Left kidney (tissue), 2 donors: ENCODE results near the gene GSTO1. TPM values are rescaled to one million over a fixed set of nuclear protein-coding genes. Genes with fewer than 3 reads are reported as not detected.

Source experiments
- DNase-seq: peaks from one replicate; pipeline ENCODE4 v3.0.0-alpha.2; 2013
- polyA plus RNA-seq: library from polyadenylated mRNA; unstranded; fragments of 120-200 nt; gene quantifications from one replicate; pipeline ENCODE4 v1.2.1, GENCODE V29; 2013; ENCODE audit not compliant: insufficient read length

The GSTO1 gene
- polyA plus RNA-seq, 1 donor: 87.5 TPM

DNA sequence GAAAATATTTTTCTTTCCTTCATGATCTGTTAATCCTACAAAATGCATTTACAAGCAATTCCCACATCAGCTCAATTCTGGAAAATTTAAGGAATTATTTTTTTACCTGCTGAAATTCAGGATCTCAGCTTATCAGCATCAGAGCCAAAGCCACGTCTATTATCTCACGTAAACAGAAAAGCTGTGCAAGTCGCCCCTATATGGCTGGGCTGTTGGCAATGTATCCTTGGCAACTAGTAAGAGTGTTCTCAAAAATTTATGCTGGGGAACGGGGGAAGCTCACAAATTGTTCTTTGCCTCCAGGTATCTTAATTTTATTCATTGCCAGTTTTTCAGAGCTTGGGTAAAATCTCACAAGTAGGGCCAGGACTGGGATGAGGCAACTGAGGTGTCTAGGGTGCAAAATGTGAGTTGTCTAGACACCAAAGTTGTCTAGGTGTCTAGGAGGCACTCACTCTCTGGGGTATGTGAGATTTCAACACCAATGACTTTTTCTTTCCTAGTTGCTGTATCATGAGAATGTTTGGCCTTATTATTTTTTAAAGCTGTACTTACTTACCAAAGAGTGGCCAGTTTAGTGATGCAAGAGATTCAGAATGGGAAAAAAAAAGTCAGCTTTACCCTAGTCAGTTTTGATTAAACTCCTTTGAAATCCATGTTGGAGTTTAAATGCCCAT is 19.3 kb downstream of the GSTO1 start:
- no peak for DNase-seq

DNA sequence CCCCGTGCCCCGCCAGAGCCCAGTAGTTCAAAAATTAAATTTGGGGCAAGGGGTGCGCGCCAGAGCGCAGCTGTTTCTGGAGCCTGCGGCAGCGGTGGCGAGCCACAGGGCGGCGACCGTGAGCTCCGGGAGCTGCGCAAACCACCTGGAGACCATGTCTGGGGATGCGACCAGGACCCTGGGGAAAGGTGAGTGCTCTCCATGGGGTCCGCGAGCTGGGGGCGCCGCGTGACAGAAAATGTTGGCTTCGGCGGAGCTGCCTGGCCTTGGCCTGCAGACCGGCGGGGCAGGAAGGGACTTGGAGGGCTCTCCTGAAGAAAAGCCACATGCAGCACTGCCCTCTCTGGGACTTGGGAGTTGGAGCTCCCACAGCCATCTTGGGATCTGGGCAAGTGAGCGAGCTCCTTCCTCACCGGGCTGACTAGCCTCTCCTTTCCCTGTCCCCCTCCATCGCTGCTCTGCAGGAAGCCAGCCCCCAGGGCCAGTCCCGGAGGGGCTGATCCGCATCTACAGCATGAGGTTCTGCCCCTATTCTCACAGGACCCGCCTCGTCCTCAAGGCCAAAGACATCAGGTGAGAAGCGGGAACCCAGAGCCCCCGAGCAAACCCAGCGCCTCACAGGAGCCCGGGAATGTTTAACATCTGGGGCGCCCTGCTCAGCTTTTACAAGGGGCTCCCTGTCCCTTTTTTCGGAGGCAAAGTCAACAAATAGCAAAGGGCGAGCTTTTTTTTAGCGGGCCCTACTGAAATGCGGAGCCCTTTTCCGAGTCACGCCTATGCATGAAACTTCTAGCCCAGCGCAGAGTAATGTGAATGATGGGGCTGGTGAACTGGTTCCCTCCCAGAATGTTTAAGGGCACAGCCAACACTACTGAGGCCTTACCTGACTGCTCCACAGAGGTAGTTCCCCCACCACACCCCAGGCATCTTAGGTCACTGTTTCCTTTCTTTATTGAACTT is 20.4 kb downstream of the GSTO1 start:
- DNase-seq: peak; percentile 51

DNA sequence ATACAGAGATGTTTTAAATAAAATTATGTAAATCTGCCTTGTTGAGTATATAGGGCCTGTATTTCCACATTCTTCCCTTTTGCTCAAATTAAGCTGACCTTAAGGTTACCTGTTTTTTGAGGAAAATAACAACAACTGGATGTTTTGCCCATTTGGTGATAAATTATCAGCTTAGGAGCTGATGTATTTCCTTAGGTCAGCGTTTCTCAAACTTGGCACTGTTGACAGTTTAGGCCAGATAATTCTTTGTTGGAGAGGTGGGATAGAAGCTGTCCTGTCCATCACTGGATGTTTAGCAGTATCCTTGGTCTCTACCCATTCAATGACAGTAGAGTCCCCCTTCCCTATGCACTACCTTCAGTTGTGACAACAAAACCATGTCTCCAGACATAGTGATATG is 21.5 kb downstream of the GSTO1 start:
- DNase-seq: no peak

DNA sequence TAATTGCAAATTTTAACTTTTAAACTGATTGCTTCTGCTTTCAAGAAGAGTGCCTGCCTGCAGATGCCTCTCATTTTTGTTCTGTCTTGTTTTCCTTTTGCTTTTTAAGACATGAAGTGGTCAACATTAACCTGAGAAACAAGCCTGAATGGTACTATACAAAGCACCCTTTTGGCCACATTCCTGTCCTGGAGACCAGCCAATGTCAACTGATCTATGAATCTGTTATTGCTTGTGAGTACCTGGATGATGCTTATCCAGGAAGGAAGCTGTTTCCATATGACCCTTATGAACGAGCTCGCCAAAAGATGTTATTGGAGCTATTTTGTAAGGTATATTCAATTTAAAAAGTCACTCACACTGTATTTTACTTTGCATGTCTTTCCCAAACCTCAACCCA is 23.1 kb downstream of the GSTO1 start:
- no peak for DNase-seq

DNA sequence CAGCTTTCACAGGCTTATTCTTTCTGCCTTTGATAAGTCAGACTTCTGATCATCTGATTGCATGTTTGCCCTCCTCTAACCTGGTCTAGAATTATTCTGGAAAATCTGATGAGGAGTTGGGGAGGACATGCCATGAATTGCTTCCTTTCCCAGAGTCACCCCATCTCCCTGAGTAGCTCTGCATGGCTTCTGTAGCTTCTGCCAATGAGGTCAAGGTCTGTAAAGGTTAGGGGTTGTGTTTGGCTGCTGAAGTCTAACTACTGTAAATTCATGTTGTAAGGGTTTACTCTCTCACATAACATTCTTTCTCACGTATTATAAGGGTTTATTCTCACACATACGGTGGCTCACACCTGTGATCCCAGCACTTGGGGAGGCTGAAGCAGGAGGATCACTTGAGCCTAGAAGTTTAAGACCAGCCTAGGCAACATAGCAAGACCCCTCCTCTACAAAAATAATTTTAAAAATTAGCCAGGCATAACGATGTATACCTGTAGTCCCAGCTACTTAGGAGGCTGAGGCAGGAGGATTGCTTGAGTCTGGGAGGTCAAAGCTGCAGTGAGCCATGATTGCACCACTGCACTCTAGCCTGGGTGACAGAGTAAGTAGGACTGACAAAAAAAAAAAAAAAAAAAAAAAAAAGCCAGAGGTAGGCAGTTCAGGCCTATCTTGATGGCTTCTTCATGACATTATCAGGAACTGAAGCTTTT is 25.0 kb downstream of the GSTO1 start:
- no peak for DNase-seq

DNA sequence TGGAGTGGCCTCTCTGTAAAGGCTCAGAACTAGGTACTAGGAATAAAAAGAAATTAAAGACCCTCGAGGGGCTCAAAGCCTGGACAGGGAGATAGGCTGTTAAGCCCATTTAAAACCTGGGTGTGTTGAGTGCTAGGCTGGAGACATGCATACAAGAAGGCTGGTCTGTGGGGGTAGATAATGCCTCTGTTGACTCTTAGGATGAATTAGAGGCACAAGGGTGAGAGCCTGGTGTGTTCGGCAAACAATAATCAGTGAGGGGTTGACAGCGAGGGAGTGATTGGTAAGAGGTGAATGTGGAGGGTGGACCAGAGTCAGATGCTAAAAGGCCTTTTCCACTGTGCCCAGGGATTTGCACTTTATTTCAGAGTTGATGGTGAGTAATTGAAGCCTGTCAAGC is 27.0 kb downstream of the GSTO1 start:
- DNase-seq: no peak

GRCh38 chr10:104284846-104285245 is 30.2 kb downstream of the GSTO1 start:
- DNase-seq: no peak

DNA sequence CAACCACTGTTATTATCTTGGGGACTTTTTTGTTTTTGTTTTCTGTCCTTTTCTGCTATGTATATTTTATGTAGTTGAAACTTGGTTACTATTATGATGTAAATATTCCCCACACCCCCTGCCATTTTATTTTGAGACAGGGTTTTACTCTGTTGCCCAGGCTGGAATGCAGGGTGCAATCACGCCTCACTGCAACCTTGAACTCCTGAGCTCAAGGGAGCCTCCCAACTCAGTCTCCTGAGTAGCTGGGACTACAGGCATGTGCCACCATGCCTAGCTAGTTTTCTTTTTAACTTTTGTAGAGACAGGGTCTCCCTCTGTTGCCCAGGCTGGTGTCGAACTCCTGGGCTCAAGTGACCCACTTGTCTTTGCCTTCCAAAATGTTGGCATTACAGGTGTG is 32.2 kb downstream of the GSTO1 start:
- no peak for DNase-seq

DNA sequence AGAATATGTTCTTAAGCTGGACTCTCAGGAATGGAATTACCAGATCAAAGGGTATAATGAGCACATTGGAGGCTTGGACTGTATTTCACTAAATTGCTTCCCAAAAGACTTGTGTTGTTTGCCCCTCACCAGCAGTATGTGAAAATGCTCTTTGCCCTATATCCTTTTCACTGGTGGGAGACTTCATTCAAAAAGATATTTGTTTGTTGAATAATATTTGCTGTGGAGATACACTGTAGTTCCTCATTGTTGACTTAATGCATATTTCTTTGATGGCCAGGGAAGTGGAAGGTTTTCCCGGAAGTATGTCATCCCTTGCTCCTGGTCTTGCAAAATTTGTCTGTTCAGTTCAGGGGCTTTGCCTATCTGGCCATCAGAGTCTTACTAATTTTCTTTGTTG is 33.7 kb downstream of the GSTO1 start:
- no peak for DNase-seq

- DNase-seq: peak; percentile 87
Measured at GRCh38 chr10:104291439-104291951, 36.8 kb downstream of the GSTO1 start.

GRCh38 chr10:104293011-104293410 is 38.3 kb downstream of the GSTO1 start:
- no peak for DNase-seq

GRCh38 chr10:104293781-104294321 is 39.2 kb downstream of the GSTO1 start:
- no peak for DNase-seq

GRCh38 chr10:104296687-104297436 is 42.2 kb downstream of the GSTO1 start:
- no peak for DNase-seq

DNA sequence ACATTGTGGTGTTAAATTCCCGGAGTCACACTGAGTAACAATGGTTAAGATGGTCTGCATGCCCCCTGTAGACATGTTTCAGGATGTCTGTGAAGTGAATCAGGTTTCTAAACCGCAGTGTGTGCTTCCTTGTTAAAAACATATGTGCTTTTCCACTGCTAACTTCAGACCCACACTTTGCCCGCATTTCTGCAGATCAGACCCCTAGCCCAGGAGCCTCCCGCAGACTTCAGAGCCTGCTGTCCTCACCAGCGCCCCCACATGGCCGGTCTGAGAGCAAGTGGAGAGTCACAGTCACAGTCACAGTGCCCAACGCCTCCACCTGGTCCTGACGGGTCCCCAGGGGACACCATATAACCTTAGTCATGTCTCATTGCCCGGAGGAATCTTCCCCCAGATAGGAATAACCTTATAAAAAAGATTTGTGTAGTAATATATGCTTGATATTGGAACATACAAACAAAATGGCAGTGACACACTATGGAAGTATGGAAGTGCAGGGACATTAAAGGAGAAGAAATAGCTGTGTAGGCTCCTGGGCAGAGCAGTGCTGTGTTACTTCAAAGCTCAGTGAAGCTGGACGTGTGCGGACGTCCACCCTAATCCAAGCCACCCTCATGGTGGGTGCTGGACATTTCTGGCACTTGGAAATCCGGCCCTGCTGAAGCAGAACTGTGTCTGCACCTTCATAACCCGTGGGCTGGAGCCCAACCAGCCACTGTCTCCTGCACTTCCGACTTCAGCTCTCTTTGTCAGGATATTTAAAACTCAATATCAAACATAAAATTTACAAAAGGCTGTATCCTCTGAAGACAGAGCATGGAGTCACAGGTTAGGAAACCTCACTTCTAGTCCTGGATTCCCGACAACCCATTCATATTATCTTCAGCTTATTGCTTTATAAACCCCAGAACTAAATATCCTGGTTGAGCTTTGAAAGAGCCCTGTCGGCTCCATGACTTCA is 43.3 kb downstream of the GSTO1 start:
- no peak for DNase-seq

GRCh38 chr10:104299031-104299904 is 44.6 kb downstream of the GSTO1 start:
- DNase-seq: no peak

GRCh38 chr10:104300002-104300735 is 45.5 kb downstream of the GSTO1 start:
- DNase-seq: no peak

DNA sequence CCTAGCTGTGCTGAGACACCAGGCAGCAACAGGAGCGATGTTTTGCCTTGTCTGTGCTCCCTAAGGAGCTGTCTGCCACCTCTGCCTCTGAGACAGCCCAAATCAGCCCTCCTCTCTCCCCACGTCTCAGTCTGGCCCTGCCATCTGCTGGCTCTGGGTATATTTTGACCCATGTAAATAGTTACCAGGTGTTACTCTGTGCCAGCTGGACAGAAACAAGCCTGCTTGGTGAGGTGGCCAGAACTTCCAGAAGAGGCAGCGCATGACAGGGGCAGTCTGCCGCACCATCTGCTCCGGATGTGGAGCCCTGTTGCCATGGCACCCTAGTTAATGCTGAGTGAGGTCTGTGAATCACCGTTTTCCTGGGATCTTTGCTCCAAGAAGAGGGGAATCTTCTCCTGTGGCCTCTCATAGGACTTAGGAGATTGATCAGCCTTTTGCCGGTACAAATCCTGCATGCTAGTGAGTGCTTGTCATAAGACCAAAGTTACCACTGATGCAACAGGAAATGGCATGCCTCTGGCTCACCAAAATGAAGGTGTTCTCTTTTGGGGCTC is 46.1 kb downstream of the GSTO1 start:
- DNase-seq: peak; percentile 36
